RWPE2 (cell line): Measurements from ENCODE around the gene PIP.

Experiments
- ATAC-seq: fragments of 200-7000 bp; cut with Tn5 transposase; 3 replicates; pipeline ENCODE4 v1.9.1; 2021; ENCODE audit warnings: low read depth
- DNase-seq: peaks from one replicate; pipeline ENCODE4 v3.0.0-alpha.2; 2020; ENCODE audit warnings: low spot score
- H3K27ac ChIP-seq: fragments of 450-650 bp; 2 replicates; pipeline ENCODE4 v1.5.1; 2017; ENCODE audit warnings: mild to moderate bottlenecking; ENCODE audit not compliant: poor library complexity, severe bottlenecking
- H3K27me3 ChIP-seq: fragments of 250-450 bp; sonication (Bioruptor Pico); 2 replicates; pipeline ENCODE4 v1.5.1; 2021; ENCODE audit warnings: mild to moderate bottlenecking, moderate library complexity; ENCODE audit not compliant: insufficient read depth, poor library complexity, severe bottlenecking
- H3K36me3 ChIP-seq: fragments of 250-450 bp; sonication (Bioruptor Pico); 2 replicates; pipeline ENCODE4 v1.5.1; 2020; ENCODE audit warnings: low read depth, mild to moderate bottlenecking, moderate library complexity
- H3K4me1 ChIP-seq: fragments of 250-450 bp; sonication (Bioruptor Pico); 2 replicates; pipeline ENCODE4 v1.5.1; 2021; ENCODE audit warnings: mild to moderate bottlenecking, moderate library complexity; ENCODE audit not compliant: insufficient read depth, poor library complexity, severe bottlenecking
- H3K4me3 ChIP-seq: fragments of 250-450 bp; sonication (Bioruptor Pico); 2 replicates; pipeline ENCODE4 v1.5.1; 2021; ENCODE audit warnings: mild to moderate bottlenecking, moderate library complexity; ENCODE audit not compliant: severe bottlenecking
- H3K9me3 ChIP-seq: fragments of 250-450 bp; sonication (Bioruptor Pico); 2 replicates; pipeline ENCODE4 v1.5.1; 2021; ENCODE audit warnings: mild to moderate bottlenecking, moderate library complexity; ENCODE audit not compliant: severe bottlenecking
- CTCF ChIP-seq: fragments of 450-650 bp; IDR thresholded peaks from one replicate; pipeline ENCODE4 v1.5.1; 2017; ENCODE audit warnings: mild to moderate bottlenecking, moderate library complexity; ENCODE audit not compliant: poor library complexity, severe bottlenecking

Gene PIP

GRCh38 chr7:143129051-143129450 lies 2.8 kb upstream of the PIP start:
- no peak for TF ChIP-seq CTCF
- Histone ChIP-seq H3K9me3 (no peaks in the 10 kb centered on the region), H3K27ac (no peak overlapping the region), H3K27me3 (no peaks in the 10 kb centered on the region), H3K36me3 (no peaks in the 10 kb centered on the region), H3K4me3 (no peak overlapping the region), H3K4me1 (peaks cover 4% of the 10 kb centered on the region)
- DNase-seq = no peak
- ATAC-seq = no peak

- H3K4me1 ChIP-seq = peaks cover 4% of the 10 kb centered on the region
- no peak for TF ChIP-seq CTCF
- ATAC-seq (no peak), DNase-seq (no peak)
- no peaks in the 10 kb centered on the region for H3K27me3 ChIP-seq
- H3K27ac ChIP-seq = no peak overlapping the region
- H3K9me3 ChIP-seq = no peaks in the 10 kb centered on the region
- no peaks in the 10 kb centered on the region for H3K36me3 ChIP-seq
- no peak overlapping the region for H3K4me3 ChIP-seq
Measured at GRCh38 chr7:143129477-143129876, 2.4 kb upstream of the PIP start.

GRCh38 chr7:143130541-143130940 lies 1.3 kb upstream of the PIP start:
- Histone ChIP-seq H3K27ac (no peak overlapping the region), H3K4me3 (no peak overlapping the region), H3K9me3 (no peaks in the 10 kb centered on the region), H3K36me3 (no peaks in the 10 kb centered on the region), H3K27me3 (no peaks in the 10 kb centered on the region), H3K4me1 (peaks cover 4% of the 10 kb centered on the region)
- no peak for ATAC-seq
- TF ChIP-seq CTCF = no peak
- DNase-seq = no peak

GRCh38 chr7:143147070-143147469 lies 15.2 kb downstream of the PIP start:
- Histone ChIP-seq H3K27ac (no peak overlapping the region), H3K4me3 (no peak overlapping the region), H3K36me3 (no peaks in the 10 kb centered on the region), H3K4me1 (no peaks in the 10 kb centered on the region), H3K9me3 (no peaks in the 10 kb centered on the region), H3K27me3 (no peaks in the 10 kb centered on the region)
- no peak for DNase-seq
- TF ChIP-seq CTCF = no peak
- no peak for ATAC-seq

- Histone ChIP-seq H3K9me3 (no peaks in the 10 kb centered on the region), H3K4me3 (no peak overlapping the region), H3K4me1 (no peaks in the 10 kb centered on the region), H3K36me3 (no peaks in the 10 kb centered on the region), H3K27ac (no peak overlapping the region), H3K27me3 (no peaks in the 10 kb centered on the region)
- TF ChIP-seq CTCF = no peak
- ATAC-seq = no peak
- no peak for DNase-seq
Measured at GRCh38 chr7:143148050-143148449, 16.2 kb downstream of the PIP start.
